Measurements from ENCODE around the gene CFAP77.

CFAP77 gene

DNA sequence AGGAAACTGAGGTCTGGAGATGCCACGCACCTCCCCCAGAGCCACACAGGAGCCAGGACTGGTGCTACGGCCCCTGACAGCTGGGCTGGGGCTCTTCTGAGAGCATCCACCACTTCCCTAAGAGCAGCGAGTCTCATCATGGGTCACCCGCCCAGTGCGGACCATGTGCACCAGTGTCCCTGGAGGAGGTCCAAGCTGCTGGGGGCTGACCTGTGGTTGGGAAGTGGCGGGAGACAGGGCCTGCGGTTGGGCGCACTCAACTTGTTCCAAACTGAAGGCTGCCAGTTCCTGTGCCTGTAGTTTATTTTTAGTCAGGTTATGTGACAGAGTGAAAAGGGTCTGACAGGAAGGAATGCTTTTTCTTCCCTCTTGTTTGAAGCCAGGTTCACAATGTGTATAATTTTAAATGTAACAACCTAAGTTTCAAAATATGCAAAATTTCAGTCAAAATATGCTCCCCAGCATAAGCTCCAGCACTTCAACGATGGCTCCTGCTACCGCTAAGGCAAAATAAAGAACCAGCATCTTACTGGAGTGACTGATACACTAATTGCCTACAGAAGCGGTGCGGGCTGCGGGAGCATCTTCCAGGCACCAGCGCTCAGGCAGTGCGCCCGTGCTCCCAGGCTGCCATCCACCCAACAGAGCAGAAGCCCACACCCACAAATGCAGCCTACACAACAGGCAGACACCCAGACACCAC lies 187.2 kb downstream of the CFAP77 start:
- DNase-seq (ENCODE audit: low spot score), result no peak

DNA sequence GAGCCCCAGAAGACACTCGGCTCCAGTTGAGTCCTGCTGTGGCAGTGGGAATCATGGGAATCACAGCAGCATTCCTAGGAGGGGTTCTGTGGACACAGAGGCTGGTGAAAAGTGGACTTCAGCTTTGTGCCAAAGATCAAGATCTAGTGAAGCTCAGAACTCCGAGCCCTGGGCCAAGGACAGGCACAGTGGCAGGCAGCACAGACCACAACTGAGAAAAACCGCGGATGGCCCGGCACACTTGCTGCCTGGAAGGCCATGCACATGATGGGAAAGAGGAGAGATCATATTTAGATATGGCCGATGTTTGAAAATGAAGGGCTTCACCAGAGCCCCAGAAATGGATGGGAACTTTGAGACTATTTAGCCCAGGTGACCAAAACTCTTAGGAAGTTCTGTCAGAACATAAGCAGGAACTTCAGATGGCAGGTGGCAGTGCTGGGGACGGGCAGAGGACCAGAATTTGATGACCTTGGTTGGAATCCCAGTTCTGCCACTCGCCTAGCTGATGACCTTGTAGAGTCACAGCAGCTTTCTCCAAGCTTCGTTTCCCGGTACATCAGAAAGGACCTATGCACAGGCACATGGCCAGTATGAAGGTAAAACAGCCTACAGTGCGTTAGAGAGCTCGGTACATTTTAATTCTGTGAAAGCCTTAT lies 190.4 kb downstream of the CFAP77 start:
- DNase-seq (ENCODE audit: low spot score), result no peak

DNA sequence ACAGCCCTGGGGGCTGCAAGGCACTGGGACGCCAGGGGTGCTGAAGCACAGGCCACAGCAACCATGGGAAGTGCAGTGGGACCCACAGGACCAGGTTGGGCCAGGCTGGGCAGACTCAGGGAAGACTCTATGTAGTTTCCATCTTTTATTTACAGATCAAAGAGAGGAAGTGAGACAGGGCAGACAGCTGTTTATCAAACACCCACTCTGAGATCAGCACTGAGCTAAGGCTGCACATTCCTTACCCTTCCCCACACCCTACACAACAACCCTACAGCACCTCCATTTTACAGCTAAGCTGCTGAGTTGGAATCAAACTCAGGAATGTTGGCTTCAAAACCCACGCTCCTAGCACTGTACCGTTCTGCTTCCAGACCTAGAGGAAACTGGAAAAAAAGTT lies 192.2 kb downstream of the CFAP77 start:
- DNase-seq (ENCODE audit: low spot score), result no peak

DNA sequence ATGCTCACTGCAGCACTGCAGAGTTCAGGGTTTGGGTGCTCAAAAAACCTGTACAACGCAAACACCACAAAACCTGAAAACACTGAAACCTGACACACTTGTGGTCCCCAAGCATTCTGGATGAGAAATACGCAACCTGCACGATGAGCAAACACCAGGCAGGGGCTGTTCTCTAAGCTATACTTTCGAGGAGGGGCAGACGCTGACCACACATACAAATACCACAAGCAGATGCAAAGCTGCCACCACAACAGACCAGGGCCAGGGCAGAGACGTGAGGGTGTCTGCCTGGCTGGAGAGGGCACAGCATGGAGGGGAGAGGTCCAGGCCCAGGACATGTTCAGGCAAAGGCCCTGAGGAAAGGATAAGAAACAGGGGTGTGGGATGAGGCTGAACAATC lies 195.4 kb downstream of the CFAP77 start:
- no peak for DNase-seq (ENCODE audit: low spot score)

DNA sequence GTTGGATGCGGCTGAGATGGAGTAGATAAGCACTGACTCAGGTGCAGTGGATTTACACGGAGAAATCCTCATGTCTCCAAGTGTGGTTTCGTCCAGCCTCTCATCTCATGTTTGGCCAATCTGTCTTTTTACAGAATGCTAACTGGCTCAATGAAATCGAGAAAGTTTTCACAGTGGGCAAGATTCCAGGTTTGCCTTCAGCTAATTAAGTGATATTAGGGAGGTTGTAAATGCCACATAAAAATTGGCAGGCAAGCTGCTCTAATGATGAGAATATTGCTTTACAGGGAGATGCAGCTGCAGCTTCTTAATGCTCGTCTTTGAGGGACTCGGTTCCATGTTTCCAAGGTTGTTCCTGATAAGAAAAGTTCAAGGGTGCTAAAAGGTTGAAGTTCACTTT lies 196.1 kb downstream of the CFAP77 start:
- no peak for DNase-seq (ENCODE audit: low spot score)

DNA sequence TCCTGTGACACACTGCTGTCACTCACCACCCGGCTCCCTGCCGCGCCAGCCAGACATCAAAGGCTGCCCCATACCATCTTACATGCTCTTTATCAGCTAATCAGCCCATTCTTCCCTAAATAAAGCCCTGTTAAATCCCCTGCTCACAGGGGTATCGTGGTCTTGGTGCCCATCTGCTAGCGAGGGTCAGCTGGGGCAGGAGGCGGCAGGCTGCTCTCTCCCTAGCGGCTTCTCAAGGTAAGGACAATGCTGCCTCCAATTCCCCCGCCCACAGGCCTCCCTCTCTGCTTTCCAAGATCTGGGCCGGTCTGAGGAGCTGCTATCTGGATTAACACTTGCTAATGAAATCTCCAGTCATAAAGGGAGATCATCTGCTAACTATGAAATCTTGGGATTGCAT lies 199.2 kb downstream of the CFAP77 start:
- DNase-seq (ENCODE audit: low spot score), result no peak

DNA sequence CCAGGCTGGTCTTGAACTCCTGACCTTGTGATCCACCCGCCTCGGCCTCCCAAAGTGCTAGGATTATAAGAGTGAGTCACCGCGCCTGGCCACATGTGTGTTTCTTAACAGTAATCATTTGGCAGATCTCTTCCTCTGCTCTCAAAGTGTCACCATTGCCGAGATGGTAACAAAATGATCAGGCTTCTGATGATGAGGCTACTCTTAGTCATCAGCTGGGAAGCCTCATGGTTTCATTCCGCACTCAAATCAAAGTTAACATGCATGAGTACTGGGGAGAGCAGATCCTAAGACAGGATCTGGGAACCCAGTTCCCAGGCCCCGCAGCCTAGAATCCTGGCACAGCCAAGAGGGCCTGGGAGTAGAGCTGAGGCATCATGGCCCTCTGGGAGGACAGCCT lies 199.8 kb downstream of the CFAP77 start:
- no peak for DNase-seq (ENCODE audit: low spot score)

DNA sequence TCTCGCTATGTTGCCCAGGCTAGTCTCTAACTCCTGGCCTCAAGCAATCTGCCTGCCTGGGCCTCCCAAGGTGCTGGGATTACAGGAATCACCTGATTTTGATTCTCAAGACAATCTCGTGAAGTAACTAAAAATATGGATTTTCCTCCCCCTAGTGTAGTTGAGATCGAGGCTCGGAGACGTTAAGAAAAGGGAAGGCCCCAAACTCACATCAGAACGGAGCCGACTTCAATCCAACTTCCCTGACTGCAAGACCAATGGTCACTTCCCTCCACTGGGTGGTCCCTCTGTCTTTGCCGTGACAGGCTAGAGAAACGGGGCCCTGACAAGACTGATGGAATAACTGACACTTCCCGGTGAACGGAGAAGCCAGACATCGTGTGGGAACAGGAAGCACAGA lies 200.7 kb downstream of the CFAP77 start:
- no peak for DNase-seq (ENCODE audit: low spot score)

DNA sequence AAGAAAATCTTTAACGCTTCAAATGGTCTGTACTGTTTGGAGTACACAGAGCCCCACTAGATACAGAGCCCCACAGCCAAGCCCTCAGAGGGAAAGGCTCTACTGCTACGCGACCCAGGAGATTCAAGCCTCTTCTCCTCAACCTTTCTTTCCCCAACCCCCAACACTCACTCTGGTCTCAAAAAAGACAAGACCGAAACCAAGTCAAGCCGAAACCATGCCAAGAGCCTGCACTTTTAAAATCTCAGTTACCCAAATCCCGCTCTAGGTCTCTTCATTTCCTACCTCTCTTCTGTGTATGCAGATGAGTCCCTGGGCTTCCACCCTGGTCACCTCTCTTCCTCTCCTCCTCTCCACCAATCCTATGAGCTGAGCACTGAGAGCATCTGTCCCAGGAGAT lies 204.3 kb downstream of the CFAP77 start:
- DNase-seq (ENCODE audit: low spot score), result no peak

DNA sequence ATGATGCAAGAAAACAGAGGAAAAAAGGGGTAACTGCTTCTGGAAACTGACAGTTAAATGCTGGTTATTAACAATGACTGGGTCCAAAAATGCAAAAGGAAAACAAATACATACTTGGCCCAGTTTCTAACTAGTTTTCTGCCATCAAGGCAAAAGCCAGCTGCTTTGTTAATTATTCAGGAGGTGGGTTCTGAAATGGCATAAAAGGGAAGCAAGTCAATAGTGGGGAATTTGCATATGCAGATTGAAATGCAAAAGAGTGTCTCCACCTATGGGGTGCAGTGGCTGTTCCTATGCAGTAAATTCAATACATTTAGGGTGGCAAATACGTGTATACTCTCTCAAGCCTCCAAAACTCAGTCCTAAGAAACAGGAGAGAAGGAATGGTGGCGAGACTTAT lies 205.8 kb downstream of the CFAP77 start:
- DNase-seq (ENCODE audit: low spot score), result no peak

DNA sequence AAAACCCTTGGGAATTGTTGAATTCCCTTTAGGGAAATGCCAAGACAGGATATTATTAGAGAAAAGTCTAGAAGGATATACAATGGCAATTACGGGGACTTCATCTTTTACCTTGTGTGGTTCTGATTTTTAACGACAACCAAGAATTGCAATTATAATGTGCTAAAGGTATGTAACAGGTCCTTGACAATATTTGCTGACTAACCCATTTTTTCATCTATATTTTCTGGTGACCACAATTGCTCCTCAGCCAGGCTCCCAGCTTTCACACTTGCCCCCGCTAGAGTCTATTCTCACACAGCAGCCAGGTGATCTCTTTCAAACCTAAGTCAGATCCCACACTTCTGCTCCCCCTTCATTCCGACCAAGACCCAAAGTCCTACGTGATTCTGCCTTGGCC lies 206.7 kb downstream of the CFAP77 start:
- DNase-seq (ENCODE audit: low spot score), result no peak

DNA sequence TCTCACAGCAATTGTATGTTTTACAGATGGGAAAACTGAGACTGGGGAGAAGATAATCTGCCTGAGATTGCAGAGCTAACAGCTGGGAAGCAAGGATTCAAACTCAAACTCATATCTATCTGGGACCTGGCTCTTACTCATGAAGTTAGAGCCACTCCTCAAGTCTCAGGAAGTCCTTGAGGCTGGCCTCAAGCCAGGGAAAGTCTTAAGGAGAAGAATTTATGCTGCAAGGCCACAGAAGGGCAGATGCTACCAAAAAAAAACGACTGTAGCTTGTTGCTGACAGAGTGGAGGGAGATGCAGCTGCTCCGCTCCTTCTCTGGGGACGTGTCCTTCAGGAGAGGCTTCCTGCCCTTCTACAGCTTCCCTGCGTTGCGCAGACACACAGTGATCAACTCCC lies 212.1 kb downstream of the CFAP77 start:
- DNase-seq (ENCODE audit: low spot score), result no peak
